ENCODE results near the gene CFAP58.

Gene CFAP58, protein sequence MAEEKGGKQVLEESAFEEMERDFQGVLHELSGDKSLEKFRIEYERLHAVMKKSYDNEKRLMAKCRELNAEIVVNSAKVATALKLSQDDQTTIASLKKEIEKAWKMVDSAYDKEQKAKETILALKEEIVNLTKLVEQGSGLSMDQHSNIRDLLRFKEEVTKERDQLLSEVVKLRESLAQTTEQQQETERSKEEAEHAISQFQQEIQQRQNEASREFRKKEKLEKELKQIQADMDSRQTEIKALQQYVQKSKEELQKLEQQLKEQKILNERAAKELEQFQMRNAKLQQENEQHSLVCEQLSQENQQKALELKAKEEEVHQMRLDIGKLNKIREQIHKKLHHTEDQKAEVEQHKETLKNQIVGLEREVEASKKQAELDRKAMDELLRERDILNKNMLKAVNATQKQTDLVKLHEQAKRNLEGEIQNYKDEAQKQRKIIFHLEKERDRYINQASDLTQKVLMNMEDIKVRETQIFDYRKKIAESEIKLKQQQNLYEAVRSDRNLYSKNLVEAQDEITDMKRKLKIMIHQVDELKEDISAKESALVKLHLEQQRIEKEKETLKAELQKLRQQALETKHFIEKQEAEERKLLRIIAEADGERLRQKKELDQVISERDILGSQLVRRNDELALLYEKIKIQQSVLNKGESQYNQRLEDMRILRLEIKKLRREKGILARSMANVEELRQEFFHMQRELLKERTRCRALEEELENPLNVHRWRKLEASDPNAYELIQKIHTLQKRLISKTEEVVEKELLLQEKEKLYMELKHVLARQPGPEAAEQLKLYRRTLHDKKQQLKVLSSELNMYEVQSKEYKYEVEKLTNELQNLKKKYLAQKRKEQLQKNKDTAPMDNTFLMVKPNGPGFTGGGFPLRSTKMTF

DNA sequence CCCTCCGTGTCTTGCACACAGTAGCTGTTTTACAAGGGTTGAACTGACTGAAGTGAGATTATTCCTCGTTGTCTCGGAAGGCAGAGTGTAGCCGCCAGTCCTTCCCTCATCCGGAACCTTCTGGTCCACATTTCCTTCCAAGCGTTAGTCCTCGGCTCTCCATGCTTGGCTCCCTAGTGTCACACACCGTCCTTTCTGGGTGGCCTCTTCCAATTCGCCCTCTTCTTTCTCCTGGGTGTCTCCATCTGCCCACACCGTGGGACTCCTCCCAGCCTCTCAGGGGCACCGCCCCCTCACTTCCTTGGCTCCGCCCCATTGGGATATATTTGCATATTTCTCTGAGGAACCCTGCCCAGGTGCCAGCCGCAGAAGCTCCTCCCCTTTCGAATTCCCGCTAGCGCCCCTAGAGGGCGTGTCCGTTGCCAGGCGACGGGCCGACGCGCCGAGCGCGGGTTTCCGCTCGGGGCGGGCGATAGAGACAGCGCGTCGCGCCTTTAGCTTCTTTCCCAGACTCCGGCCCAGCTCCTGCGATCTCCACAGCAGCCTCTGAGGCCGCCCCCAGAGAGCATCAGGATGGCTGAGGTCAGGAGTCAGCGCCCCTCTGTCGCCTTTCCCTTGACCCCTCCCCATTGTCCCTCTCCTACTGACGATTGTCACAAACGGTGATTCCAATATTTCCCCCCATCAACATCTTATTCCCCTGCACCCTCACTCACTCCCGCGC is at the start of gene CFAP58:
TSS of gene CFAP58 (plus strand) at position 509 of the 724 bp plus-strand sequence. CDS start at position 574, 65 bp downstream.
- DNase-seq (ENCODE audit: low read depth in 1 of 2, low spot score in 1 of 2), result peak; percentile 65 to 84

DNA sequence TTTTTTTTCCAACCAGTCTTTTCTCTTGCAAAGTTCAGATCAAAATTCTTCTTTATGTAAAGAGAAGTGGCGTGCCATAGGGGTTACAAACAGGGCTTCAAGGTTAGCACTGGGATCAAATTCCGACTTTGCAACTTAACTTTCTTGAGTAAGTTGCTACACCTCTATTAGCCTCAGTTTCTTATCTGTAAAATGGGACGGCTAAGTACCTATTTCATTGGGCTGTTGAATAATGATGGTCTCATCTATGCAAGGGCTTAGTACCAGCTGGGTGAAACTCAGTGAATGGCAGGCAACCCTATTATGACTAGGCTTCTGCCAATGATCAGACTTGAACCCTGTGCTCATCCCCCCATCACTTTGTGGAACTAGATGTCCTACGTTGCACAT is 49.3 kb upstream of the CFAP58 start:
- DNase-seq (ENCODE audit: low read depth in 1 of 2, low spot score in 1 of 2), result no peak

DNA sequence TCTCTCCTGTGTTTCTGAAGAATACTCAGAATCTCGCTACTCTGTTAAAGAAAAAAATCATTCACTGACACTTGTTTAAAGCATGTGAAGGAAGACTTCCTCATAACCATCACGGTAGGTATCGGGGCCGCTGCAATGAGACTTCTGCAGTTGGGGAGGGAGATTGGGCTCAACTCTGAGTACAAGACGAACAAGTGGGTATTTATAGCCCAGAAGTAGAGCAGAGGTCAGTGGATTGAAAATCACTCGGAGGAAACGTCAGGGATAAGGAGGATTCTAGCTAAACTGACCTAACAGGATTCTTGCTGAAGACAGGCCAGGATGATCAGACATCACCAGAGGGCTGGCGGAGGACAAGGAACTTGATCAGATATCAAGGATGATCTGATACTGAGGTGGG is 48.7 kb upstream of the CFAP58 start:
- DNase-seq (ENCODE audit: low read depth in 1 of 2, low spot score in 1 of 2), result no peak

DNA sequence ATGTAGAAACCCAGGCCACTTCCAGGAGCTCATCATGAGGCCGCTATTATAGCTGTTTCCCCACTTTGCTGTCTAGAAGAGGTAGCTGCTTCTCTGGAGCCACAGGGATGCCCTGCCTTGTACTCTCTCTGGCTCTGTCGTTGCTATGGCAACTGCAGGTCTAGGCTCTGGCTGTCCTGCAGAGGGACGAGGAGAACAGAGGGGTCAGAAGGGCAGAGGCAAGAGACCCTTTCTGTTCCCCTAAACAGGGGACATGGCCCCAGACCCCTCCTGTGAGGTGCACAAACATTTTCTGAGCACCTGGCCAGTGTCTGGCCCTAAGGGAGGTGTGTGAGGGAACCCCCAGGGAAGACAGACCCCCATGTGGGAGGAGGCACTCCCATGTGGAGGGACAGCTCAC is 46.7 kb upstream of the CFAP58 start:
- DNase-seq (ENCODE audit: low read depth in 1 of 2, low spot score in 1 of 2), result no peak

DNA sequence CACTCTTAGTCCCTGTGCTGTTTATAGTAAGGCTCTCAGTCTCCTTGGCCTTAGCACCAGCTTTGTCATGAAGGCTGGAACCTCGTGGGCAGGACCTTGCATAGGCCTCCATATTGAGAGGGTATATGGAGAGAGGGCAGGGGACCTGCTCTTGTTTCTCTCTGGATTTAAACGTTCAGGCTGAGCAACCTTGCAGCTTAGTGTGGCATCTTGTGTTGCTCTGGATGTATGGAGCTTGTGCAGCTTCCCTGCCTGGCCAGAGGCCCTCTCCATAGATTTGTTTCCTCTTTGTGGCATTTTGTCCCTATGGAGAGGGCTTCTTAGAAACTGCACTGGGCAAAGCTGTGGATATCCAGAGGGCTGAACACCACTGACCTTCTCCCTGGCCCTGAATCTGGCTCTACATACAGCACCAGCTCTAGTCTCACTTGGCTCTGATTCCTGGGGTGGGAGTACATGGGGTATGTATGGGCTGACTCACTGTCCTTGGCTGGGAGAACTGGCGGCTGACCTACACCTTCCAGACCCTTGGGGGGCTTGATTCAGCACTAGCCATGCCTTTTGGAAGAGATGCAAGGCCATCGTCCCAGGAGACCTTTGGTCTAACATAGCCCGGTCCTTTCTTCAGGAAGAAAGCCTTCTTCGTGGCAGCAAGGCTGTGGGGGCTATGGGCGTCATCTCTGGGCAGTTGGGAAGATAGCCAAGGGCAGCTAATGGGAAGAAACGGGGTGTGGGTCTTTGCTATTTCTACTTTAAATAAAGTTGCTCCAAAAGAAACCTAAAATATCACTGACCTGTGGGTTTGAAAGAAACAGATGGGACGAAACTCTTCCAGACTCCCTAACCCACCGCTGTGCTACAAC is 45.8 kb upstream of the CFAP58 start:
- no peak for DNase-seq (ENCODE audit: low read depth in 1 of 2, low spot score in 1 of 2)

DNA sequence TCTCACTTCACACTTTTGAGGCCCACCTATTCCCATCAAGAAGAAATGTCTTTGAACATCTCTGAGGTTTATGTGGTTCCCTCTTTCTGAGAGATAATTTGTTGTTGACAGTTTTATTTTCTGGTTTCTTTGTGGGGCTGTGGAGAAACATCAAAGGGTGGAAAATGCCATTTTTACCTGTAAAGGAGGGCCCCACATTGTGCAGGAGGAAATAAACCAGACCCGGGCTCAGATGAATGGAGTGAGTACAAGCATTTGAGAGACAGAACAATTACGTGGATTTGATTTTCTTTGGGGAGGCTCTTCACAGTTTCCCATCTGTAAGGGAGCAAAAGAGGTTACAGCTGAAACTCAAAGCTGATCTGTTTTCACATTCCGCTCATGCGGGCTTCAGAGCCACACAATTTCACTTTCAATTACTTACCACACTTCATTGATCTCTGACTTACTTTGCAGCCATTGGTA is 45.2 kb upstream of the CFAP58 start:
- DNase-seq (ENCODE audit: low read depth in 1 of 2, low spot score in 1 of 2), result peak in 1 of 2 donors; percentile 39

DNA sequence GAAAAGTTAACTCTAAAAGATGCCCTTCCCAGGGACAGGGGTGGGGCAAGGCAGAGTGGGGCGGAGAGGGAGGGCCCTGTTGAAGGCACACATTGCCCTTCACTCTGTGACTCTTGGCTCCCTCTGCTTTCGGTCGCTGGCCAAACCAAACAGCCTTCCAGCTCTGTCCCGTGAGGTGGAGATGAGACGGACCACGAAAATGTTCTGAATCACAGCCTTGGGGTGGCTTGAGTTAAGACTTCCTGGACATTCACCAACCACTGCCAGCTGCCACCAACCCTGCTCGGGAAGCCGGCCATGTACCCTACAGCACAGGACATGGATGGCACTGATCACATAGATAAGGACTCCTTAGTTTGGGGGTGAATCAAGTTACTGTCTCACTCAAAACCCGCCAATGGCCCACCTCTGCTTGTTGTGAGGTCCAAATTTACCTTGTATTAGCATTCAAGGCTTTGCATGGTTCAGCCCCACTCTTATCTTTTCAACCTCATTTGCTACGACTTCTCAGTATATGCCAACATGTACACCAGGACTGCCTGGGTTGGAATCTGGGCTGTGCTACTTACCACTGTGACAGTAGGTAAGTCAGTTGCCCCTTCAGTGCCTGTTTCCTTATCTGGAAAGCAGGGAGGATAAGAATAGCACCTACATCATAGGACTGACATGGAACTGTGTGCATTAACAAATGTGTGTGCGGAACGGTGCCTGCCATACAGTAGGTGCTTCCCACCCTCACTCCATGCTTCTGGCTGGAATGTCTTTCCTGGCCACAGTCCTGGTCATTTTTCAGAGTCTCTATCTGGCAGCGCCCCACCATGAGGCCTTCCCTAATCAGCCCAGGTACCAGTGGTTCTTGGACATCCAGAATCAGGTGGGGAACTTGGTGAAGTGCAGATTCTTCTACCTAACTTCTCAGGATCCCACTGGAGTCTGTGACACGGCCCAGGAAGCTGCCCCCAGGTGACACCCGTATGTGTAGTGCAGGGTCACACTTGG is 43.4 kb upstream of the CFAP58 start:
- no peak for DNase-seq (ENCODE audit: low read depth in 1 of 2, low spot score in 1 of 2)

DNA sequence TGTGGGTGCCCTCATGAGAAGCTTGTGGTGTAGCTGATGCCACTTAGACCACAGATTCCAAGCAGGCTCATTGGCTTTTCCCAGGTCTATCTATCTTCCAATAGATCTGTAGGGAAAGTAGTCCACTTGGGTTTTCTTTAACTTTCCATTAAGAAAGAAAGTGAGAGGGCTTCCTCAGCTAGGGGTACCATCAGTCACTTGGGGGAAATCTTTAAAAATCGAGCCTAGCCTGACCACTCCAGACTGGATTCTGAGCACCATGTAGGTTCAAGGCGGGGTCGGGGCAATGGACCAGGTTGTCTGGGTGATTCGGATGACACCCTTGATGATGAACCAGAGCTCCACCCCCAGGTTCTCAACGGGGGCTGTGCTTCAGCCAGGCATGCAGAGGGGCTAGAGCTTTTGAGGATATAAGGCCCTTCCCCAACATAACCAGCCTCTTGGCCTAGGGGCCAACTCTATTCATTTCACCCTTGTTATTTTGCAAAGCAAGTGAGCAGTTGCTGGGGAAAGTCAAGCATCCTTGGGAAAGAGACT is 42.4 kb upstream of the CFAP58 start:
- no peak for DNase-seq (ENCODE audit: low read depth in 1 of 2, low spot score in 1 of 2)

DNA sequence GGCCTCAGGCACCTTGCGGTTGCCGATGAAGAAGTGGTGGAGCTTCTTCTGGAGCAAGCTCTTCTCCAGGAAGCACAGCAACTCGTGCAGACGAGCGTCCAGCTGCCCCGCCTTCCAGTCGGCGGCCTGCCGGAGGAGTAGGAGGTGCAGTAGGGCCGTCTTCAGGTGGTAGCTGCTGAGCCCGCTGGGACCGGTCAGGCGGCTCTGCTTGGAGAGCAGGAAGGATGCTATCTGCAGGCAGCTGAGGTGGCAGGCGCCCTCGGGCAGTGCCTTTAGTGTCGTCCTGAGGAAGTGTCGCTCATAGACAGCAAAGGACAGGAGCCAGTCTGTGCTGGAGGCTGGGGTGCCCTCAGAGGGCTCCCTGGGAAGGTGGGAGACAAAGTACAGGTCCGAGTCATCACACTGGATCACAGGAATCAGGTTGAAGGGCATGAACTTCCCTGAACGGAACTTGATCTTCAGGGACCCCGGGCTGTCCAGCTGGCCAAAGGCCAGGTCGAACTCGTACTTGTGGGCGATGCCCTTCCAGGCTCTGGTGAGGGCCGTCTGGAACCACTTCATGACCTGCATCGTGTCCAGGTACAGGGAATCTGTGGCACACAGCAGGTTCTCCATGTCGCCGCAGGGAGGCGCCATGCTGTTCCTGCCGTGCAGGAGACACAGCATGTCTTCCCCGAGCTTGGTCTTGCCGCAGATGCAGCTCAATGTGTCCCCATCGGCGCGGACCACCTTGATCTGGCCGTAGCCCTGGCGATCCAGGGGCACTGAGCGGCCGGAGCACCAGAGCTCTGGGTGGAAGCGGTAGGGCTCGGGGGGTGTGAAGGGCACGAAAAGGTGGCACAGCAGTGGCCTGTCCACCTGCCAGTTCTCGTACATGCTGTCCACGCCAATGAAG is 38.8 kb upstream of the CFAP58 start:
- no peak for DNase-seq (ENCODE audit: low read depth in 1 of 2, low spot score in 1 of 2)

DNA sequence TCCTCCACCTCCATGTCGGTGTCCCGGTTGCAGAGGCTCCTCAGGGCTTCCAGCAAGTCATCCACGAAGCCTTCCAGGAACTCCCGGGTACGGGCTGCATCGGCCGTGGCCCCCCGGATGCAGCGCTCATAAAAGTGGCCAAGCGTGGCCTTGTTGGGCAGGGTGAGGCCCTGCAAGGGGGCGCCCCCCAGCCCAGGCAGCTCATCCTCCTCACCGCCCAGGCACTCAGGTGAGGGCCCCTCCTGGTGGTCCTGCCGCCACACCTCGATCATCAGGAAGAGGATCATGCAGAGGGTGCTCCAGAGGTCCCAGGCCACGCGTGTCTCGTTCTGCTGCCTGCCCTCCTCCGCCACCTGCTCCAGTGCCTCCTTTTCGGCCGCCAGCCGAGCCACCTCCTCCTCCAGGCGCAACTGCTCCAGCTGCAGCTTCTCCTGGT is 38.1 kb upstream of the CFAP58 start:
- no peak for DNase-seq (ENCODE audit: low read depth in 1 of 2, low spot score in 1 of 2)

DNA sequence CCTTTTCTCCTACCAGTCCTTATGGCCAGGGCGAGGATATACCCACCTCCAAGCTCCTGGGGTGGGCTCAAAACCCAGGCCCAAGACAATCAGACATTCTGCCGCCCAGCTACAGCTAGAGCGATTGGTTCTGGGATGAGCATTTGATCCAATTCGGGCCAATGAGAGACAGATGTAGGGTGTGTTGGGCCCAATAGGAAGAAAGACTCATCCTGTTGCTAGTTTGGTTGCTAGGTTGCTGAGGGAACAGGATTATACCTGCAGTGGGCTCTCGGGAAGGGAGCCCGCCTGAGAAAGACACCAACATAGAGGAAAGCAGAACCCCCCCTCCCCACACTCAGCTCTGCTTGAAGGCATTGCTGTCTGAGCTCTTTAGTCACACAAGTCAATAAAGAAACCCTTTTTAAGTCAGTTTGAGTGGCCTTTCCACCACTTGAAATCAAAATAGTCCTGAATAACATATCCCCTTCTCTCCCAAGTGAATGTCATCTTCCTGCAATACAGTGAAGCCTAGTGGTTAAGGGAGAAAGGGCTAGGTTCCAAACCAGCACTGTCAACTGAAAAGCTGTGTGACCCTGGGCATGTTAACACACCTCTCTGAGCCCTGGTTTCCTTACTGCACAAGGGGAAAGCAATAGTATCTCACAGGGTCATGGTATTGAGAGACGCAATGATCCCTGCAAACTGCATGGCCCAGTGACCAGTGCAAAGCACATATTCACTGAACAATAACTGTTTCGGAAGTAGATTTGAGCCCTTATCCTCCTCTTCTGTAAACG is 37.1 kb upstream of the CFAP58 start:
- DNase-seq (ENCODE audit: low read depth in 1 of 2, low spot score in 1 of 2), result no peak

DNA sequence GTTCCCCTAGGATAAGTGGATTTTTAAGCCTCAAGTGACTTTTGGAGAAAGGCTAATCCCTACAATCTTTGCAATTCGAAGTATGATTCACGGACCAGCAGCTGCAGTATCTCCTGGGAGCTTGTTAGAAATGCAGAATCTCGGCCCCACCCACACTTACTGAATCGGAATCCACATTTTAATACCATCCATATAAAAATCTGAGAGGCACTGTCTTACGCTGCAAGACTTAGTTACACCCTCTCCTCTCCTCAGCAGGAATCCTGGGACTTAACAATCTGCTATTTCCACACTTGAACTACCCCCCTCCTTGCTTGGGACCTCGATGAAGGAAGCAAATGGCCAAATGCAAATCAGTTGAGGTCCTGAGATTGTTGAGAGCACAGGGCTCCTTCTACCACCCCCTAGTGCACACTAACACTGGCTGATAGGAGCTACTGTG is 36.3 kb upstream of the CFAP58 start:
- no peak for DNase-seq (ENCODE audit: low read depth in 1 of 2, low spot score in 1 of 2)

DNA sequence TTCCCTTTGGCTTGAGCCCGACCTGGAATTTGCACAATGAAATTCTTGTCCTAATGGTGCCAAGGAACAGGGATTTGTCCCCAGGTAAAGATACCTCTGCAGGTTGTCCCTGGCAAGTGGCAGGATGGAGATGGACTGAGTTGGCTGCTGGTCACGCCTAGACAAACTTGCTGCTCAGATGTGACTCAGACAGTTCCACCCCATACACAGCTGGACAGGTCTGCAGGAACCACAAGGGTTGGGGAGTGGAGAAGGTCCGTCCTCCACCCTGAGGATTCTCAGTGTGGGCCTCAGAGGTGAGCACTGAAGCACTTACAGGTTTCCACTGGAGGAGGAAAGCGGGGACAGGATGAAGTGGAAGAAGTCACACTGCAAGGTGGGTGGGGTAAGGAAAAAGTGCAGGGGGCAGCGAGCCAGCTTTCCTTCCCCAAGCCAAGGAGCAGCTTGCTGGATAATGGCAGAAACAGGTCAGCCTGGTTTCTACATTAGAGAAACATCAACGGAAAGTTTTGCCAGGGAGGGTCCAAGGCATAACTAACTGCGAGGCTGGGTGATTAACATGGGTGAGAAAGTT is 35.8 kb upstream of the CFAP58 start:
- no peak for DNase-seq (ENCODE audit: low read depth in 1 of 2, low spot score in 1 of 2)

DNA sequence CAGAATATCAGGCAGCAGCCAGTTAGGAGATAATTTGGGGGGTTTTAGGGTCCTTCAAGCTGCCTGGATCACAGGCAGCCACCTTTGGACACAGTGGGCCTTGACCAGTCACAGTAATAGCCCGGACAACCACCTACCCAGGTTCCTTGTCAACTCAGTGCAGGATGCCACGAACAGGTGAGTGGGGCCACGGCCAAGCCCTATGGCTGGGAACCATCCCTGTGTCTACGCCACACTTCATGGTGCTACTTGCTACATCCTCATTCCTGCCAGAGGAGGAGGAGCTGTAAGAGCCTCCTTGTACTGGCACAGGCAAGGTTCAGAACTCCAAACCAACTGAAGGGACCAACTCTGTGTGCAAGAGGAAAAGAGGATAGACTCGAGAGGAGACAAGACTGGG is 35.3 kb upstream of the CFAP58 start:
- DNase-seq (ENCODE audit: low read depth in 1 of 2, low spot score in 1 of 2), result no peak

DNA sequence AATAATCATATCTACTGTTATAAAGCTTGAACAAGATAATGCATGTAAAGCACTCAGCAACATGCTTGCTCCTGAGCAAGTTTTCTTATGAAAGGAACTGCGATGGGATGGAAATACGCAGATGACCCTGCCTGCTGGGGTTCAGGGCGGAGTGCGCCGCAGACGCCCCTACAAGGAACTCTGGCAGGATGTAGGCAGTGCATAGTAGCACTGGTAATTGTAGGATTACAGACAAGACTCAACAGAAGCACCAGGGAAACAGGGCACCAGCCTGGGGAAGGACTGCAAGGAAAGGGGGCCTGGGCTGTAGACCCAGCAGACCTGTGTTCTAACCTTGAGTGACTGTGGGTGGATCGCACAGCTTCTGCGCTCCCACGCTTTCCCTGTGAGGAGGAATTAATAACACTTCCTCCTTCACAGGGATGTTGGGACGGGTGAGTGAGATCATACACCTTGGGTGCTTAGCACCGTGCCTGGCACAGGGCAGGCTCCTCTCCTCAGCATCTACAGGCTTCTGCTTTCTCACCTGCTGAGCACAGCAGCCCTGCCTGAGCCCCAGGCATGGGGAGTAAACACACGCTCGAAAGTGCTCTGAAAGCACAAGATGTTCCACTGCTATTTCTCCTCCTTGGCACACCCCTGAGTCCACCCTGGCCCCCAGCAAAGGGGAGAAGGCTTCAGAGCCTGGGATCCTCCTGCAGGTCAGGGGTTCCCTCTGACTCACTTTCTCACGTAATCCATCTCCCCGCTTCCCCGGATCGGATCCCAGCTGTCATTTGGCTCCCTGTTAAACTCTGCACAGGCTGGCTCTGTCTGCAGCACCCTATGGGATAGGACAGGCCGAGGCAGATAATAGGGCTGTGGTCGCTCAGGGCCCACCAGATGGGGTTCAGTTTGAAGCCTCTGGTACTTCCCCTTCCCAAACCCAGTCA is 34.6 kb upstream of the CFAP58 start:
- no peak for DNase-seq (ENCODE audit: low read depth in 1 of 2, low spot score in 1 of 2)

DNA sequence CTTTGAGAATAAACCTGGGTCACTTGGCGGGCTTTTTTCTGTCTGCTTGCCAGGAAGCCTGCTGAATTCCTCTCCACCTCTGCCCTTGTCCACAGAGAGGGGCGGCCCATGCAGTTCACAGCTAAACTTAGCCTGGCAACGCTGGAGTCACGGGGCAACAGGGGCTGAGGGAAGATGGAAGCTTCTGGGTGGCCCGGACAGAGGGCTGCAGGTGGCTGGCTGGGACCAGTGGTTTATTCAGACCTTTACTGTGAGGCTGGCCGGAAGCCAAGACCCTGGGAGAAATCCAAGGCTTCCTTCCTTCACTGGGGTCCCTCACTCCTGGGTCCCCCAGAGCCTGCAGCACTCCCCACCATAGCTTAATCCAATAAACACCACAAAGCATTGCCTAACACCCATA is 32.4 kb upstream of the CFAP58 start:
- no peak for DNase-seq (ENCODE audit: low read depth in 1 of 2, low spot score in 1 of 2)
